Peyer's patch (tissue), 4 donors: Measurements from ENCODE around the gene SBNO1.

ENCODE experiments used
- POLR2A ChIP-seq, 2 donors: fragments of 450-650 bp; IDR thresholded peaks; one replicate each; pipeline ENCODE4 v1.5.1; 2017; ENCODE audit warnings: antibody characterized with exemption in 2 of 2, mild to moderate bottlenecking in 2 of 2, moderate library complexity in 2 of 2
- TF ChIP-seq, protein P1 (sequence below), 6 experiments: fragments of 450-650 bp in 4 of 6; fragments of 200-600 bp in 2 of 6; sonication (generic) in 1 of 6; IDR thresholded peaks; one replicate each; pipeline ENCODE4 v1.5.1; 2017 to 2019; ENCODE audit warnings: antibody characterized with exemption in 6 of 6, mild to moderate bottlenecking in 3 of 6, moderate library complexity in 1 of 6

GRCh38 chr12:123319826-123320225 is 44.8 kb downstream of the SBNO1 start:
- TF ChIP-seq, protein P1, sequence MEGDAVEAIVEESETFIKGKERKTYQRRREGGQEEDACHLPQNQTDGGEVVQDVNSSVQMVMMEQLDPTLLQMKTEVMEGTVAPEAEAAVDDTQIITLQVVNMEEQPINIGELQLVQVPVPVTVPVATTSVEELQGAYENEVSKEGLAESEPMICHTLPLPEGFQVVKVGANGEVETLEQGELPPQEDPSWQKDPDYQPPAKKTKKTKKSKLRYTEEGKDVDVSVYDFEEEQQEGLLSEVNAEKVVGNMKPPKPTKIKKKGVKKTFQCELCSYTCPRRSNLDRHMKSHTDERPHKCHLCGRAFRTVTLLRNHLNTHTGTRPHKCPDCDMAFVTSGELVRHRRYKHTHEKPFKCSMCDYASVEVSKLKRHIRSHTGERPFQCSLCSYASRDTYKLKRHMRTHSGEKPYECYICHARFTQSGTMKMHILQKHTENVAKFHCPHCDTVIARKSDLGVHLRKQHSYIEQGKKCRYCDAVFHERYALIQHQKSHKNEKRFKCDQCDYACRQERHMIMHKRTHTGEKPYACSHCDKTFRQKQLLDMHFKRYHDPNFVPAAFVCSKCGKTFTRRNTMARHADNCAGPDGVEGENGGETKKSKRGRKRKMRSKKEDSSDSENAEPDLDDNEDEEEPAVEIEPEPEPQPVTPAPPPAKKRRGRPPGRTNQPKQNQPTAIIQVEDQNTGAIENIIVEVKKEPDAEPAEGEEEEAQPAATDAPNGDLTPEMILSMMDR (IDR thresholded peaks at IDR 0.05), result no peak
- no peak for TF ChIP-seq POLR2A (IDR thresholded peaks at IDR 0.05)
